GM18519 (cell line): ENCODE results near the gene S100A6.

Experiments used
- ATAC-seq: cut with Tn5 transposase; IDR thresholded peaks from one replicate; pipeline ENCODE4 v1.9.1; 2021; ENCODE audit warnings: mild to moderate bottlenecking, moderate library complexity; ENCODE audit not compliant: unreplicated experiment, low FRiP score

S100A6 gene

GRCh38 chr1:153546796-153547559 is 11.2 kb upstream of the S100A6 start:
- no peak for ATAC-seq

GRCh38 chr1:153546371-153546770 is 10.6 kb upstream of the S100A6 start:
- ATAC-seq: no peak

- ATAC-seq: no peak
These were observed 9.6 kb upstream of the S100A6 start, which contains the start of gene S100A4 for GRCh38 chr1:153545067-153546055. Gene S100A4 (minus strand): TSS chr1:153545806. CDS start chr1:153544794, 1,012 bp downstream.

GRCh38 chr1:153544453-153545066 is 8.8 kb upstream of the S100A6 start:
- ATAC-seq: no peak

GRCh38 chr1:153543736-153544135 is 7.9 kb upstream of the S100A6 start:
- ATAC-seq: no peak

GRCh38 chr1:153542956-153543711 is 7.3 kb upstream of the S100A6 start:
- no peak for ATAC-seq

- no peak for ATAC-seq
These were observed 6.1 kb upstream of the S100A6 start for GRCh38 chr1:153541641-153542590.

GRCh38 chr1:153540394-153541361 is 4.9 kb upstream of the S100A6 start, which contains the start of gene S100A5:
Gene S100A5 (minus strand): TSS chr1:153540934. CDS start chr1:153540191, 743 bp downstream.
- ATAC-seq: no peak

- ATAC-seq: no peak
These were observed 3.8 kb upstream of the S100A6 start for GRCh38 chr1:153539395-153540093.

- ATAC-seq: no peak
These were observed 2.6 kb upstream of the S100A6 start for GRCh38 chr1:153538315-153538821.

- no peak for ATAC-seq
These were observed 1.6 kb upstream of the S100A6 start for GRCh38 chr1:153537376-153537730.

GRCh38 chr1:153536671-153537375 is 1.0 kb upstream of the S100A6 start:
- no peak for ATAC-seq

GRCh38 chr1:153536012-153536670 is 350 bp upstream of the S100A6 start:
- ATAC-seq: no peak

- ATAC-seq: no peak
These were observed 908 bp downstream of the S100A6 start for GRCh38 chr1:153534925-153535241.

- ATAC-seq: no peak
These were observed 1.4 kb downstream of the S100A6 start for GRCh38 chr1:153534226-153534924.
